Thoracic aorta (tissue), 2 donors: ENCODE results near the gene SON. TPM values are rescaled to one million over a fixed set of nuclear protein-coding genes. Genes with fewer than 3 reads are reported as not detected.
"Not testable (repeated sequence)": the region's sequence is repeated elsewhere in the genome, so short reads cannot be mapped to it uniquely, and the experiment has no call there.

Source experiments
- ATAC-seq: fragments of 150-250 bp; one replicate; pipeline ENCODE4 v1.8.0; 2017; ENCODE audit warnings: low read depth; ENCODE audit not compliant: insufficient number of reproducible peaks, low FRiP score
- DNase-seq: peaks from one replicate; pipeline ENCODE4 v3.0.0-alpha.2; 2020; ENCODE audit warnings: low spot score
- H3K27ac ChIP-seq, 2 donors: fragments of 200-600 bp; sonication (generic); 1 replicate in 1 of 2; 2 replicates in 1 of 2; pipeline ENCODE4 v1.5.1; 2016; ENCODE audit warnings: mild to moderate bottlenecking in 2 of 2, moderate library complexity in 2 of 2
- H3K27me3 ChIP-seq: fragments of 200-600 bp; sonication (generic); replicated peaks from 2 replicates; pipeline ENCODE4 v1.6.0; 2016; ENCODE audit warnings: mild to moderate bottlenecking; ENCODE audit not compliant: insufficient read depth
- H3K36me3 ChIP-seq: fragments of 200-600 bp; sonication (generic); one replicate; pipeline ENCODE4 v1.5.1; 2016
- H3K4me1 ChIP-seq, 2 donors: fragments of 200-600 bp; sonication (generic); 1 replicate in 1 of 2; 2 replicates in 1 of 2; pipeline versions ENCODE4 v1.5.1 to v1.6.0; 2016; ENCODE audit warnings: low read depth in 2 of 2, mild to moderate bottlenecking in 1 of 2; ENCODE audit not compliant: control insufficient read depth in 1 of 2
- H3K4me3 ChIP-seq: fragments of 200-600 bp; sonication (generic); 2 replicates; pipeline ENCODE4 v1.5.1; 2016; ENCODE audit warnings: mild to moderate bottlenecking
- H3K9me3 ChIP-seq: fragments of 200-600 bp; sonication (generic); 2 replicates; pipeline ENCODE4 v1.5.1; 2016
- CTCF ChIP-seq: fragments of 200-600 bp; sonication (generic); IDR thresholded peaks from one replicate; pipeline ENCODE4 v1.5.1; 2019; ENCODE audit warnings: antibody characterized with exemption
- total RNA-seq, 2 donors: library from RNA; depleted of rRNA; stranded (reverse); fragments of >200 nt; gene quantifications; one replicate each; pipeline versions ENCODE4 v1.1.0 to v1.2.3, GENCODE V29; 2016

Gene SON
- total RNA-seq, 2 donors from 2014 or later: 260 to 331 TPM

- H3K4me1 ChIP-seq: peaks cover 0 to 3% of the 10 kb centered on the region in 2 donors
Observed at GRCh38 chr21:33572350-33572749, 29.5 kb downstream of the SON start.

GRCh38 chr21:33576741-33577141, 33.9 kb downstream of the SON start:
- H3K9me3 ChIP-seq, H3K4me3 ChIP-seq, ATAC-seq, H3K27ac ChIP-seq, H3K4me1 ChIP-seq, H3K27me3 ChIP-seq, DNase-seq: not testable (repeated sequence)
- H3K36me3 ChIP-seq: peaks cover 20% of the 10 kb centered on the region

More at GRCh38 chr21:33572350-33572749, 29.5 kb downstream of the SON start:
- H3K27ac ChIP-seq: no peak overlapping the region
- H3K27me3 ChIP-seq: no peaks in the 10 kb centered on the region
- DNase-seq (no peak), ATAC-seq (no peak)
- H3K36me3 ChIP-seq: peaks cover 47% of the 10 kb centered on the region
- H3K9me3 ChIP-seq: no peaks in the 10 kb centered on the region
- no peak overlapping the region for H3K4me3 ChIP-seq
- TF ChIP-seq CTCF: no peak

- no peak for TF ChIP-seq CTCF
- Histone ChIP-seq H3K9me3 (no peaks in the 10 kb centered on the region), H3K4me1 (peaks cover 0 to 7% of the 10 kb centered on the region in 2 donors), H3K4me3 (no peak overlapping the region), H3K27ac (peak overlapping the region in 1 of 2 donors; percentile 15), H3K36me3 (peaks cover 15% of the 10 kb centered on the region), H3K27me3 (no peaks in the 10 kb centered on the region)
- no peak for DNase-seq
- ATAC-seq: no peak
Observed at GRCh38 chr21:33578214-33578613, 35.4 kb downstream of the SON start.

GRCh38 chr21:33578959-33579542, 36.2 kb downstream of the SON start:
- Histone ChIP-seq H3K4me3 (no peak overlapping the region), H3K27ac (peak overlapping the region in 1 of 2 donors; percentile 15), H3K4me1 (peaks cover 0 to 7% of the 10 kb centered on the region in 2 donors), H3K9me3 (no peaks in the 10 kb centered on the region), H3K36me3 (peaks cover 10% of the 10 kb centered on the region), H3K27me3 (no peaks in the 10 kb centered on the region)
- DNase-seq (no peak), ATAC-seq (no peak)
- TF ChIP-seq CTCF: no peak

- Histone ChIP-seq H3K27me3 (no peaks in the 10 kb centered on the region), H3K27ac (no peak overlapping the region), H3K9me3 (no peaks in the 10 kb centered on the region), H3K4me3 (no peak overlapping the region), H3K4me1 (peaks cover 6 to 14% of the 10 kb centered on the region in 2 donors), H3K36me3 (no peaks in the 10 kb centered on the region)
- ATAC-seq (no peak), DNase-seq (no peak)
- TF ChIP-seq CTCF: no peak
Observed at GRCh38 chr21:33584455-33584854, 41.6 kb downstream of the SON start.

GRCh38 chr21:33586927-33587326, 44.1 kb downstream of the SON start:
- Histone ChIP-seq H3K9me3 (no peaks in the 10 kb centered on the region), H3K27me3 (no peaks in the 10 kb centered on the region), H3K4me1 (peaks cover 6 to 14% of the 10 kb centered on the region in 2 donors), H3K27ac (no peak overlapping the region), H3K36me3 (no peaks in the 10 kb centered on the region), H3K4me3 (no peak overlapping the region)
- ATAC-seq: no peak
- TF ChIP-seq CTCF: no peak
- no peak for DNase-seq
